Stimulated activated CD8-positive, alpha-beta memory T cell treated with anti-CD3 and anti-CD28 coated beads, Interleukin-4, amount 100 ng/mL, for 1 hour (primary cell): ENCODE measurements around the gene COMMD7.
"Not testable (repeated sequence)": the region's sequence is repeated elsewhere in the genome, so short reads cannot be mapped to it uniquely, and the experiment has no call there.

Experiments
- DNase-seq, 2 donors: peaks; one replicate each; pipeline ENCODE4 v3.0.0-alpha.2; 2020; ENCODE audit warnings: low read depth in 2 of 2, low spot score in 1 of 2

The COMMD7 gene

GRCh38 chr20:32765230-32765875, 22.1 kb upstream of the COMMD7 start:
- not testable (repeated sequence) for DNase-seq

GRCh38 chr20:32764005-32764960, 21.0 kb upstream of the COMMD7 start:
- DNase-seq, result no peak

DNA sequence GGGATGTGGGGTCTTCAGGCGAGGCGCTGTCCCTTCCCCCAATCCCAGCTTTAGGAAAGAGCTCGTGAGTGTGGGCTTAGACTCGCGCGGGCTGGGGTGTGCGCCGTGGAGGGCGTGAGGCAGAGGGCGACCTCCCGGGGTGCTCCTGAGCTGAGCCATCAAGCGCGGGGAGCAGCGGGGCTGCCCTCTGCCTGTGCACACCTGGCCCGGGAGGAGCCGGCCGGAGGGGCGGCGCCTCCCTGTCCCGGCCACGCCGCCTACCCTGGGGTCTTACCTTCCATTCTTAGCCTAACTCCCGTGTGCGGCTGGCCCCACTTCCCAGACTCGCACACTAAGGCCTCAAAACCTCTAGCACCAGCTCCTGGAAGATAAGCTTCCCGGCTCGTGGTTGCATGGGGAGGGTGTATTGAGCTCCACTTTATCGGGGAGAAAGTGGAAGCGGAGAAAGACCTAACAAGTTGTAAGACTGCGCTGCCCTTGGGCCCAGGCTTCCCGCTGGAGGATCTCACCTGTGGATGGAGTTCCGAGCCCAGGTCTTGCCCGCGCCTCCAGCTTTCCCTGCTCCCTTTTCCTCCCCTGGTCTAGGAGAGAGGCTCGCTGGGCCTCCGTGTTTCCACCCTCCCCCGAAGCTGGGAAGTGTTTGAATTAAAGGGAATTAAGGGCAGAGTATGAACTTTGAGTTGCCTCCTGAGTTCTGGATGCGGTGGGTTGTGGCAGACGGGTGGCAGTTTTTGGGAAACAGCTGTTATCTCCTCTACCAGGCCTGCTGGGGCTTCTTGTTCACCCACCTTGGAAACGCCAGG, 20.1 kb upstream of the COMMD7 start:
- no peak for DNase-seq

GRCh38 chr20:32762754-32763201, 19.5 kb upstream of the COMMD7 start:
- no peak for DNase-seq

DNA sequence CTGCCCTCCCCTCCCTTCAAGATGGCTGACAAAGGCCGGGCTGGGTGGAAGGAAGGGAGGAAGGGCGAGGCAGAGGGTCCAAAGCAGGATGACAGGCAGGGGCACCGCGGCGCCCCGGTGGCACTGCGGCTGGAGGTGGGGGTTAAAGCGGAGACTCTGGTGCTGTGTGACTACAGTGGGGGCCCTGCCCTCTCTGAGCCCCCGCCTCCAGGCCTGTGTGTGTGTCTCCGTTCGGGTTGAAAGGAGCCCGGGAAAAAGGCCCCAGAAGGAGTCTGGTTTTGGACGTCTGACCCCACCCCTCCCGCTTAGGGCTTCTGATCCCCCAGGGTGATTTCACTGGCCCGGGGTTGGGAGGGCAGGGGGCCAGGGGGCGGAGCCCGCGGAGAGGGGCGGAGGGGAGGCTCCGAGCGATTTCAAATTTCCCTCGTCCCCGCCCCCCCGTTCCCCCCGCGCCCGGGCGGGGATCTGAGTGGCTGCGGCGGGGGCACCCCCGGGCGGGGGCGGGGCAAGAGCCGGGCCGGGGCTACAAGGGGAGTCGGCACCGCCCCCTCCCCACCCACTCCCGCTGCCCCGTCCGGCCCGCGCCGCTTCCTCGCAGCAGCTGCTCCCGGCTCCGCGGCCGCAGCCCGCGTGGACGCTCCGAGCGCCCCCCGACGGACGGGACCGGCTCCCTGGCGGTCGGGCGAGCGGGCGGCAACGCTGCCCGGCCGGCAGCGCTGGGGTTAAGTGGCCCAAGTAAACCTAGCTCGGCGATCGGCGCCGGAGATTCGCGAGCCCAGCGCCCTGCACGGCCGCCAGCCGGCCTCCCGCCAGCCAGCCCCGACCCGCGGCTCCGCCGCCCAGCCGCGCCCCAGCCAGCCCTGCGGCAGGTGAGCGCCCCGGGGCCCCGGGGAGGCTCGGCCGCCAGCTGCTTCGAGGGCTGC, 18.8 kb upstream of the COMMD7 start, which contains the start of gene DNMT3B:
Gene DNMT3B, plus strand, starts transcription at position 555 of the 923 bp plus-strand sequence. CDS start 17,939 bp downstream, outside the sequence.
- peak in 1 of 2 donors; percentile 49 for DNase-seq

GRCh38 chr20:32761417-32761830, 18.2 kb upstream of the COMMD7 start:
- no peak for DNase-seq

- DNase-seq, result no peak
Measured at GRCh38 chr20:32756156-32756555, 12.9 kb upstream of the COMMD7 start.

GRCh38 chr20:32753731-32754130, 10.5 kb upstream of the COMMD7 start:
- DNase-seq, result no peak

GRCh38 chr20:32752458-32753250, 9.4 kb upstream of the COMMD7 start:
- DNase-seq, result no peak

DNA sequence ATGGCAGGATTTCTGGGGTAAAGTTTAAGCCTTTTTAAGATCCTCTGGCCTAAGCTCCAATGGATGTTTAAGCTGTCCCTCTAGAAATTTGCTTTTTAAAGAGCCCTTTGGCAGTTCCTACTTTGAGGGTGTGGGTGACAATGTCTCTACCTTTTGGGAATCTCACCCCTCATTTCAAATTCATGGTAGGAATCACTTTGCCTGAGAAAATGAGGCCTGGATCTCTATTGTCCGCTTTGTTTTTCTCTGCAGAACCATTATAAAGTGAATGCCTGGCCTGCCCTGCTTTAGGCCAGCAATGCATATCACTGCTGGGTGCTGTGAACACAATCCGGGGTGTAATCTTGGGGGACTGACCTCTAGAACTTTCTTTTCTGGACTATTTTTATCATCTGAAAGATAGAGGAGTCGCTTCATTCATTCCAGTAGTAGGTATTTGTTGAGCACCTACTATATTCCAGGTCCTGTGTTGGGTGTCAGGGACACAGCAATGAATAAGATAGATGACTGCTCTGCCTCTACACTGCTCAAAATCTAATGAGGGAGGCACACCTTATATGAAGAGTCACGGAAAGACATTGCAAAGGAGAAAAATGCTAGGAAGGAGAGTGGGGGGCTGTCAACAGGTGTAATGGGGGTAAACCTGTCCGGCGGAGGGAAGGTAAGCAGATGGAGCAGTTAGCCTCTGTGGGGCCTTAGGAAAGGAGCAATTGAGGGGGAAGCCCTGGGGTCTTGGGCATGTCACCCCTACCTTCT, 8.6 kb upstream of the COMMD7 start:
- no peak for DNase-seq

DNA sequence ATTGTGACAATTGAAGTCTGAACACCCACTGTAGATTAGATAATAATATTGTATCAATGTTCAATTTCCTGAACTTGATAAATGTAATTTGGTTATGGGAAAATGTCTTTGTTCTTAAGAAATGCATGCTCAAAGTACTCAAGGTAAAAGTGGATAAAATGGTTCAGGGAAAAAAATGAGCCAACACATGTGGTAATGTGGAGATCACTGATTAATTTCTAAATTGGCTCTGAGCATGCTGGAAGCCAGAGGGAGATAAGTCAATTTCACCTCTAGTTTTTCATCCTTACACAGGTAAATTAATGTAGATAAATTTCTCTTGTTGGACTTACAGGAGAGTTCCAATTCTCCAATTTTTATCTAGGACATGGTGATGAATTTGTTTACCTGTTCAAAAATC, 8.0 kb upstream of the COMMD7 start:
- DNase-seq, result no peak

GRCh38 chr20:32749914-32750637, 6.8 kb upstream of the COMMD7 start:
- DNase-seq, result no peak

- DNase-seq, result no peak
Measured at GRCh38 chr20:32742322-32743236, 688 bp downstream of the COMMD7 start.

GRCh38 chr20:32741151-32741550, 2.1 kb downstream of the COMMD7 start:
- DNase-seq, result no peak

DNA sequence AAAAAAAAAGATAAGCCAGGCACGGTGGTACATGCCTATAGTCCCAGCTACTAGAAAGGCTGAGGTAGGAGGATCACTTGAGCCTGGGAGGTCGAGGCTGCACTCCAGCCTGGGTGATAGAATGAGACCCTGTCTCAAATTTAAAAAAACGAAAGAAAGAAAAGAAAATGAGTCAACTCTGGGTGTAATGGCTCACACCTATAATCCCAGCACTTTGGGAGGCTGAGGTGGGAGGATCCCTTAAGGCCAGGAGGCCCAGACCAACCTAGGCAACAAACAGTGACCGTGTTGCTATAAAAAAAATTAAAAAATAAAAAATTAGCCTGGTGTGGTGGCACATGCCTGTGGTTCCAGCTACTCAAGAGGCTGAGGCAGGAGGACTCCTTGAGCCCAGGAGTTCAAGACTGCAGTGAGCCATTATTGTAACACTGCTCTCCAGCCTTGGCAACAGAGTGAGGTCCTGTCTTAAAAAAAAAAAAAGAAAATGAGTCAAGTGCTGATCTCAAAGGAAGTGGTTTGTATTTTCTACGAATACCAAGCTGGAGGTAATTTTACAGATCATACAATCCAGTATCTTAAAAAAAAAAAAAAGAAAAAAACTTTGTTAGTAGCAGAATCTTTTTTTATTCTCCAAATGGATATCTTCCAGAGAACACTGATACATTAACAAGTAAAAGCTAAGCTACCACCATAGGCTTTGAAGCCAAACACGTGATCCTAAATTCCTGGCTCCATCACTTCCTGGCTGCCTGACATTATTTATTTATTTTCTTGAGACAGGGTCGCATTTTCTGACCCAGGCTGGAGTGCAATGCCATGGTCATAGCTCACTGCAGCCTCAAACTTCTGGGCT, 5.7 kb downstream of the COMMD7 start:
- DNase-seq, result peak in 1 of 2 donors; percentile 5

GRCh38 chr20:32731882-32732266, 11.4 kb downstream of the COMMD7 start:
- no peak for DNase-seq
